Hepatocyte (in vitro differentiated cells): ENCODE data around the gene ADAMTS3. TPM values are rescaled to one million over a fixed set of nuclear protein-coding genes. Genes with fewer than 3 reads are reported as not detected.

Source experiments
- DNase-seq: peaks from one replicate; pipeline ENCODE4 v3.0.0-alpha.2; 2016; ENCODE audit warnings: low spot score
- H2AFZ ChIP-seq: fragments of 200-600 bp; sonication (generic); 2 replicates; pipeline ENCODE4 v1.6.0; 2016; ENCODE audit warnings: antibody characterized with exemption, mild to moderate bottlenecking
- H3K27ac ChIP-seq: fragments of 200-600 bp; sonication (generic); 2 replicates; pipeline ENCODE4 v1.5.1; 2016; ENCODE audit warnings: mild to moderate bottlenecking
- H3K27me3 ChIP-seq: fragments of 200-600 bp; sonication (generic); 2 replicates; pipeline ENCODE4 v1.6.1; 2016
- H3K36me3 ChIP-seq: fragments of 200-600 bp; sonication (generic); replicated peaks from 2 replicates; pipeline ENCODE4 v1.5.1; 2016; ENCODE audit warnings: low read depth; ENCODE audit not compliant: insufficient read depth
- H3K4me1 ChIP-seq: fragments of 200-600 bp; sonication (generic); 2 replicates; pipeline ENCODE4 v1.5.1; 2016; ENCODE audit warnings: mild to moderate bottlenecking, moderate library complexity; ENCODE audit not compliant: insufficient read depth
- H3K4me2 ChIP-seq: fragments of 200-600 bp; sonication (generic); 2 replicates; pipeline ENCODE4 v1.6.0; 2016
- H3K4me3 ChIP-seq: fragments of 200-600 bp; sonication (generic); 2 replicates; pipeline ENCODE4 v1.5.1; 2016; ENCODE audit warnings: mild to moderate bottlenecking
- H3K79me2 ChIP-seq: fragments of 200-600 bp; sonication (generic); 2 replicates; pipeline ENCODE4 v1.6.0; 2017; ENCODE audit warnings: mild to moderate bottlenecking
- H3K9me2 ChIP-seq: fragments of 200-600 bp; sonication (generic); replicated peaks from 2 replicates; pipeline ENCODE4 v1.6.0; 2017; ENCODE audit warnings: mild to moderate bottlenecking; ENCODE audit not compliant: insufficient read depth
- H3K9me3 ChIP-seq: fragments of 200-600 bp; sonication (generic); 2 replicates; pipeline ENCODE4 v1.5.1; 2016; ENCODE audit warnings: low read depth, mild to moderate bottlenecking
- H4K20me1 ChIP-seq: fragments of 200-600 bp; sonication (generic); 2 replicates; pipeline ENCODE4 v1.6.0; 2016; ENCODE audit warnings: mild to moderate bottlenecking; ENCODE audit not compliant: insufficient read depth, poor library complexity, severe bottlenecking
- EZH2 ChIP-seq: fragments of 200-600 bp; sonication (generic); IDR thresholded peaks from 2 replicates; pipeline ENCODE4 v1.6.1; 2016; ENCODE audit warnings: antibody characterized with exemption, mild to moderate bottlenecking, borderline replicate concordance
- EZH2phosphoT487 ChIP-seq: fragments of 200-600 bp; sonication (generic); IDR thresholded peaks from one replicate; pipeline ENCODE4 v1.6.1; 2018; ENCODE audit warnings: antibody characterized with exemption, mild to moderate bottlenecking, low read depth, moderate library complexity; ENCODE audit not compliant: unreplicated experiment, severe bottlenecking
- WGBS: methylation state at CpG from one replicate; pipeline ENCODE4 v1.1.6; 2016; ENCODE audit warnings: low lambda C conversion rate; ENCODE audit errors: missing lambda C conversion rate; 5-methylcytosine and 5-hydroxymethylcytosine counted together
- polyA plus RNA-seq: library from polyadenylated mRNA; unstranded; fragments of >200 nt; fragmentation: Nextera tagmentation; extraction: Ambion mirVana; gene quantifications from 2 replicates; pipeline ENCODE4 v1.2.1, GENCODE V29; 2016
- total RNA-seq: library from RNA; depleted of rRNA; stranded (reverse); fragments of >200 nt; gene quantifications from 2 replicates; pipeline ENCODE4 v1.2.3, GENCODE V29; 2014
- TF ChIP-seq, protein P1 (sequence below): fragments of 200-600 bp; sonication (generic); IDR thresholded peaks from 2 replicates; pipeline ENCODE4 v1.5.1; 2016; ENCODE audit warnings: antibody characterized with exemption, mild to moderate bottlenecking; ENCODE audit not compliant: poor library complexity

The ADAMTS3 gene
- total and polyA plus RNA-seq, 2 experiments from 2014 or later: 0.59 to 5.8 TPM

DNA sequence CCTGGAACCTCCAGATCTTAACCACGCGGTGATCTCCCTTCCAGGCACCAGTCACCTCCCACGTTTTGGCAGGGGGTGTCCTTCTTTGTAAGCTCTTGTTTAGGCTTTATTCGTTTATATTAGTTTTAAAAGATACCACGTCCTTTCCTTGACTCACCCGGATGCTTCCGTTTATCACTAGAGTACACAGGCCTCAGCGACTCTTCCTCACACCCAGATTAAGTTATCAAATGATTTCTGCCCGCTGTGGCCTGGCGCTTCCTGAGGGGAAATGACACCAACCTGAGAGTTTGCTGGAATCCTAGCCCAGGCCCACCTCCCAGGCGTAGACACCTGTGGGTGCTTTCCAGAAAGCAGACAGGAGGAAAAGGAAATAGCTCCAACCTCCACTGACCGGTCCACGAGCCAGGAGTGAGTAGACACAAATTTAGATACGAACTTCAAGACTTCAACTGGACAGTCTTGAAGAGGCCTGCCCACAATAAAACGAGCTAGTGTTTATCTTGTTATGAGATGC, 756 bp upstream of the ADAMTS3 start:
- Histone ChIP-seq H3K27ac (peak overlapping the region; percentile 13), H3K9me2 (no peaks in the 10 kb centered on the region), H4K20me1 (no peaks in the 10 kb centered on the region), H3K4me1 (no peaks in the 10 kb centered on the region), H3K27me3 (no peaks in the 10 kb centered on the region), H3K4me3 (no peak overlapping the region), H3K36me3 (no peaks in the 10 kb centered on the region), H2AFZ (peak overlapping the region; percentile 87), H3K79me2 (no peaks in the 10 kb centered on the region), H3K4me2 (peak overlapping the region; percentile 98), H3K9me3 (no peaks in the 10 kb centered on the region)
- DNase-seq: no peak
- TF ChIP-seq EZH2 (no peak), EZH2phosphoT487 (no peak)
- TF ChIP-seq, protein P1, sequence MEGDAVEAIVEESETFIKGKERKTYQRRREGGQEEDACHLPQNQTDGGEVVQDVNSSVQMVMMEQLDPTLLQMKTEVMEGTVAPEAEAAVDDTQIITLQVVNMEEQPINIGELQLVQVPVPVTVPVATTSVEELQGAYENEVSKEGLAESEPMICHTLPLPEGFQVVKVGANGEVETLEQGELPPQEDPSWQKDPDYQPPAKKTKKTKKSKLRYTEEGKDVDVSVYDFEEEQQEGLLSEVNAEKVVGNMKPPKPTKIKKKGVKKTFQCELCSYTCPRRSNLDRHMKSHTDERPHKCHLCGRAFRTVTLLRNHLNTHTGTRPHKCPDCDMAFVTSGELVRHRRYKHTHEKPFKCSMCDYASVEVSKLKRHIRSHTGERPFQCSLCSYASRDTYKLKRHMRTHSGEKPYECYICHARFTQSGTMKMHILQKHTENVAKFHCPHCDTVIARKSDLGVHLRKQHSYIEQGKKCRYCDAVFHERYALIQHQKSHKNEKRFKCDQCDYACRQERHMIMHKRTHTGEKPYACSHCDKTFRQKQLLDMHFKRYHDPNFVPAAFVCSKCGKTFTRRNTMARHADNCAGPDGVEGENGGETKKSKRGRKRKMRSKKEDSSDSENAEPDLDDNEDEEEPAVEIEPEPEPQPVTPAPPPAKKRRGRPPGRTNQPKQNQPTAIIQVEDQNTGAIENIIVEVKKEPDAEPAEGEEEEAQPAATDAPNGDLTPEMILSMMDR: no peak
- 30% methylated on average over 15 of the region's 15 CpGs for WGBS

DNA sequence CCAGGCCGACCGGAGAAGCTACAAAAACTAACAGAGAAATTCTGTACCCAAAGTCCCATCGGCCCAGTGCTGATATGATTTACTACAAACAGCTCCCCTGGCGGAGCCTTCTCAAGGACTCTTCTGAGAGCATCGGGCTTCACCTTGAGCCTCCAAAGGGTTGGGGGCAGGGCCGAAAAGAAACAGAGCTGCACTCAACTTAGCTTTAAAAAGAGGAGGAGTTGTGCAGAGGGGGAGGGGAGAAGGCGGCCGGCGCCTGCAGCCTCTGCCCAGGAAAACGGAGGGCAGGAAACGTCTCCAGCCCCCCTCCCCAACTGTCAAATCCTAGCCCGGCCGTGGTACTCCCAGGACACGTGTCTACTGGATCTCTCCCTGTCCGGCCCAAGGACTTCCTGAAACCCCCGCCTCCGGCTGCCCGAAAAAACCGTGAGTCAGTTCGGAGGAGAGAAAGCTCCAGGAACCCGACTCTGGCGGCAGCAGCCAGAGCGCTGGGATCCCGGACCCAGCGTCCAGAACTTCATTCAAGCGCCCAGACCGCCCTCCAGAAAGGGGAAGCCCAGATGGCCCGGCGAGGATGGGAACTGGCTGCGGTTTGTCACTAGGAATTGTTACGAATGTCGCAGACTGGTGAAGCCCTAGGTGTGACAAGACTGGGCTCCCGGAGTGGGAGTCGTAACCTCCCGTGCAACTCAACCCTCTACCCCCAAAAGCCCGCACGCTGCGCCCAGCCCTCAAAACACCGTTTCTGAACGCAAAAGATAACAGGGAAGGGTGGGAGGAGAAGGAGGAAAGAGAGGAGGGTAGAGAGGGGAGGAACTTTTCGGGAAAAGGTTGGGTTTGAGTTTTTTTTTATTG, 973 bp downstream of the ADAMTS3 start:
- Histone ChIP-seq H3K79me2 (no peaks in the 10 kb centered on the region), H4K20me1 (no peaks in the 10 kb centered on the region), H3K4me1 (no peaks in the 10 kb centered on the region), H3K36me3 (no peaks in the 10 kb centered on the region), H3K4me3 (peak overlapping the region; percentile 92), H3K4me2 (peak overlapping the region; percentile 98), H2AFZ (peak overlapping the region; percentile 75), H3K9me3 (no peaks in the 10 kb centered on the region), H3K27ac (peak overlapping the region; percentile 68), H3K9me2 (no peaks in the 10 kb centered on the region), H3K27me3 (no peaks in the 10 kb centered on the region)
- peak; percentile 88 for DNase-seq
- TF ChIP-seq, protein P1: peak; percentile 45
- no peak for TF ChIP-seq EZH2
- WGBS: 2% methylated on average over 37 of the region's 41 CpGs

- H3K4me1 ChIP-seq: no peaks in the 10 kb centered on the region
- no peaks in the 10 kb centered on the region for H3K79me2 ChIP-seq
- H3K36me3 ChIP-seq: no peaks in the 10 kb centered on the region
- H3K27me3 ChIP-seq: no peaks in the 10 kb centered on the region
- H4K20me1 ChIP-seq: no peaks in the 10 kb centered on the region
- no peaks in the 10 kb centered on the region for H3K9me3 ChIP-seq
- H3K9me2 ChIP-seq: no peaks in the 10 kb centered on the region
- peak overlapping the region; percentile 68 for H3K27ac ChIP-seq
- no peak for TF ChIP-seq EZH2
- TF ChIP-seq EZH2phosphoT487: no peak
- TF ChIP-seq, protein P1: no peak
- WGBS: 43% methylated on average over 1 of the region's 1 CpG
- no peak for DNase-seq
- peak overlapping the region; percentile 75 for H2AFZ ChIP-seq
- H3K4me3 ChIP-seq: no peak overlapping the region
- H3K4me2 ChIP-seq: peak overlapping the region; percentile 98
Measured at GRCh38 chr4:72567036-72567435, 2.0 kb downstream of the ADAMTS3 start.
